HepG2 (cell line): ENCODE data around the gene CYP4F2. TPM values are rescaled to one million over a fixed set of nuclear protein-coding genes. Genes with fewer than 3 reads are reported as not detected.
A peak's percentile ranks its signal among the peaks of the same experiment; 100 is the strongest.

ENCODE experiments used
- ATAC-seq: fragments of 200-7000 bp; cut with Tn5 transposase; 3 replicates; pipeline ENCODE4 v1.9.1; 2020; ENCODE audit warnings: mild to moderate bottlenecking, moderate library complexity
- BruUV-seq: library from RNA; stranded (reverse); fragments of 400-500 nt; replicated peaks from 2 replicates; lab custom pipeline; 2021; lab: Mats Ljungman, UMichigan
- CTCF ChIA-PET: fragments of 300-600 bp; formaldehyde crosslinking; extraction: SDS; loops from one replicate; lab custom pipeline; 2021; ENCODE audit warnings: low total read pairs, inconsistent platforms, low intra/inter-chr PET ratio; lab: Yijun Ruan, JAX
- POLR2A ChIA-PET: fragments of 350-600 bp; sonication (Branson Sonifier 250); formaldehyde crosslinking; loops from one replicate; lab custom pipeline; 2020; ENCODE audit warnings: antibody characterized with exemption, inconsistent platforms; lab: Yijun Ruan, JAX
- DNase-seq: peaks from one replicate; pipeline ENCODE4 v3.0.0-alpha.2; 2015; ENCODE audit warnings: low spot score
- FAIRE-seq: peaks from 3 replicates; lab custom pipeline; 2011; peaks lifted over from hg19 to GRCh38; lab: Jason Lieb, UNC
- H2AFZ ChIP-seq: one replicate; pipeline ENCODE4 v1.6.1; 2011; ENCODE audit warnings: low read length, inconsistent platforms
- H3K27ac ChIP-seq: fragments of 300-600 bp; 3 replicates; pipeline ENCODE4 v1.8.0; 2011; ENCODE audit warnings: mixed run types, mild to moderate bottlenecking, mixed read lengths, low read length, inconsistent platforms; ENCODE audit not compliant: insufficient read depth; ENCODE audit errors: extremely low read length
- H3K27me3 ChIP-seq, 2 experiments: fragments of 200-600 bp in 1 of 2; 2 replicates in 1 of 2; 3 replicates in 1 of 2; pipeline versions ENCODE4 v1.6.0 to v1.8.0; 2011; ENCODE audit warnings: low read length in 2 of 2, mild to moderate bottlenecking in 2 of 2, moderate library complexity in 2 of 2, inconsistent platforms in 1 of 2; ENCODE audit not compliant: insufficient read depth in 2 of 2, control insufficient read depth in 1 of 2
- H3K36me3 ChIP-seq, 2 experiments: fragments of 200-600 bp in 1 of 2; replicated peaks in 1 of 2; 2 replicates in 1 of 2; 3 replicates in 1 of 2; pipeline versions ENCODE4 v1.5.1 to v1.8.0; 2011; ENCODE audit warnings: low read length in 2 of 2, inconsistent platforms in 1 of 2; ENCODE audit not compliant: insufficient read depth in 2 of 2, control insufficient read depth in 1 of 2
- H3K4me1 ChIP-seq: 2 replicates; pipeline ENCODE4 v1.5.1; 2012; ENCODE audit warnings: low read length, inconsistent platforms; ENCODE audit not compliant: insufficient read depth
- H3K4me2 ChIP-seq: 2 replicates; pipeline ENCODE4 v1.6.0; 2011; ENCODE audit warnings: low read depth, low read length, inconsistent platforms
- H3K4me3 ChIP-seq, 3 experiments: fragments of 200-600 bp in 1 of 3; sonication (generic), shearing (Covaris generic) in 1 of 3; replicated peaks in 1 of 3; 2 replicates each; pipeline ENCODE4 v1.5.1; 2011 to 2016; ENCODE audit warnings: low read length in 3 of 3, inconsistent platforms in 2 of 3, low read depth in 2 of 3, mild to moderate bottlenecking in 2 of 3, control low read depth in 1 of 3, mixed read lengths in 1 of 3; ENCODE audit not compliant: insufficient read depth in 1 of 3
- H3K79me2 ChIP-seq: one replicate; pipeline ENCODE4 v1.6.1; 2011; ENCODE audit warnings: low read length, inconsistent platforms; ENCODE audit not compliant: insufficient read depth
- H3K9ac ChIP-seq: 2 replicates; pipeline ENCODE4 v1.6.0; 2011; ENCODE audit warnings: mild to moderate bottlenecking, low read depth, low read length, inconsistent platforms; ENCODE audit not compliant: insufficient read depth
- H3K9me3 ChIP-seq: 2 replicates; pipeline ENCODE4 v1.5.1; 2012; ENCODE audit warnings: mild to moderate bottlenecking, low read length
- H4K20me1 ChIP-seq: 2 replicates; pipeline ENCODE4 v1.6.0; 2011; ENCODE audit warnings: inconsistent platforms, mild to moderate bottlenecking, low read length, moderate library complexity; ENCODE audit not compliant: insufficient read depth
- DRAP1 ChIP-seq: IDR thresholded peaks from 2 replicates; pipeline ENCODE4 v1.6.1; 2016; ENCODE audit warnings: missing genetic modification reagents, missing compliant biosample characterization
- EP300 ChIP-seq, 3 experiments: sonication (generic) in 1 of 3; formaldehyde crosslinking in 1 of 3; IDR thresholded peaks; 2 replicates each; pipeline versions ENCODE4 v1.5.1 to v1.6.1; 2011 to 2020; ENCODE audit warnings: low read depth in 2 of 3, low read length in 2 of 3, borderline replicate concordance in 1 of 3, improper control_type of control experiment in 1 of 3, mild to moderate bottlenecking in 1 of 3, missing genetic modification reagents in 1 of 3, moderate library complexity in 1 of 3
- GATAD2A ChIP-seq: IDR thresholded peaks from 2 replicates; pipeline ENCODE4 v1.6.1; 2016
- PCBP2 ChIP-seq: fragments of 200-400 bp; formaldehyde crosslinking; optimal IDR thresholded peaks from 2 replicates; pipeline ENCODE3; 2018; ENCODE audit warnings: low read length, low read depth; ENCODE audit not compliant: poor library complexity, severe bottlenecking
- SATB2 ChIP-seq: sonication (generic); formaldehyde crosslinking; IDR thresholded peaks from 2 replicates; pipeline ENCODE4 v1.5.0; 2020; ENCODE audit warnings: missing genetic modification reagents
- TFDP2 ChIP-seq: sonication (generic); formaldehyde crosslinking; IDR thresholded peaks from 2 replicates; pipeline ENCODE4 v1.4.0; 2020; ENCODE audit warnings: missing genetic modification reagents
- THRA ChIP-seq: sonication (generic); formaldehyde crosslinking; IDR thresholded peaks from 2 replicates; pipeline ENCODE4 v1.4.0; 2020; ENCODE audit warnings: missing genetic modification reagents, borderline replicate concordance
- TRAFD1 ChIP-seq: sonication (generic); formaldehyde crosslinking; IDR thresholded peaks from 2 replicates; pipeline ENCODE4 v1.5.1; 2020; ENCODE audit warnings: missing genetic modification reagents, mild to moderate bottlenecking, borderline replicate concordance
- ZNF329 ChIP-seq: sonication (generic); formaldehyde crosslinking; IDR thresholded peaks from 2 replicates; pipeline ENCODE4 v1.9.0; 2021; ENCODE audit warnings: low read depth, mild to moderate bottlenecking, missing genetic modification reagents
- ZNF740 ChIP-seq: sonication (generic); formaldehyde crosslinking; IDR thresholded peaks from 2 replicates; pipeline ENCODE4 v1.4.0; 2020; ENCODE audit warnings: missing genetic modification reagents
- ZNF816 ChIP-seq: sonication (generic); formaldehyde crosslinking; IDR thresholded peaks from 2 replicates; pipeline ENCODE4 v1.8.0; 2022; ENCODE audit warnings: missing genetic modification reagents, mild to moderate bottlenecking, borderline replicate concordance
- ZNF879 ChIP-seq: sonication (generic); formaldehyde crosslinking; IDR thresholded peaks from 2 replicates; pipeline ENCODE4 v1.8.1; 2023; ENCODE audit warnings: missing genetic modification reagents
- ZSCAN9 ChIP-seq: IDR thresholded peaks from 2 replicates; pipeline ENCODE4 v1.6.1; 2016; ENCODE audit warnings: borderline replicate concordance
- WGBS: methylation state at CpG from one replicate; pipeline ENCODE4 v1.1.6; 2017; ENCODE audit warnings: low lambda C conversion rate; 5-methylcytosine and 5-hydroxymethylcytosine counted together
- in situ Hi-C: cut with HindIII; loops from 2 replicates; pipeline ENCODE4 v1.10.0; 2017; ENCODE audit warnings: low pct_unique_long_range_greater_than_20kb; ENCODE audit not compliant: extremely low pct_ligation_motif_present
- intact Hi-C: fragments of 100-400 bp; cut with micrococcal nuclease; formaldehyde crosslinking; loops from one replicate; pipeline ENCODE4 v1.10.0; 2022; ENCODE audit not compliant: unreplicated experiment
- polyA plus RNA-seq, 8 experiments: library from polyadenylated mRNA; depleted of rRNA in 3 of 8; stranded (reverse) in 7 of 8; unstranded in 1 of 8; fragments of >200 nt; fragmentation: Illumina TruSeq in 4 of 8; extraction: Trizol in 4 of 8; gene quantifications; 2 replicates each; pipeline versions ENCODE4 v1.2.1 to v1.2.3, GENCODE V29; 2011 to 2016; ENCODE audit warnings: low read depth in 4 of 8, missing spikeins in 1 of 8, mixed read lengths in 1 of 8; ENCODE audit not compliant: insufficient read depth in 1 of 8
- total RNA-seq, 5 experiments: library from RNA; depleted of rRNA; stranded (reverse); fragments of >200 nt; fragmentation: Illumina TruSeq; extraction: Trizol; gene quantifications; 2 replicates each; pipeline ENCODE4 v1.2.3, GENCODE V29; 2016; ENCODE audit warnings: low read depth in 1 of 5

CYP4F2 gene
- total and polyA plus RNA-seq, 2 of the 13 experiments (the other 11 are each of a cell fraction or from before 2014, with no cell fraction given) = 3.7 to 3.9 TPM

- no peaks in the 10 kb centered on the region for H3K79me2 ChIP-seq
- H3K4me2 ChIP-seq = no peak overlapping the region
- no TSS peak for BruUV-seq
- no peaks in the 10 kb centered on the region for H4K20me1 ChIP-seq
- in situ Hi-C loops = no loop called here
- TF ChIP-seq TFDP2 (CRISPR knock-in tag) = no peak
- no peak for TF ChIP-seq ZNF740 (CRISPR knock-in tag)
- TF ChIP-seq ZNF329 = peak; percentile 97
- FAIRE-seq (no peak), DNase-seq (no peak), ATAC-seq (no peak)
- peaks cover 3 to 20% of the 10 kb centered on the region in 2 experiments; a peak in 4 of 5 replicates for H3K36me3 ChIP-seq
- POLR2A ChIA-PET = no interaction called here
- no peaks in the 10 kb centered on the region for H3K27me3 ChIP-seq
- H3K27ac ChIP-seq = no peak overlapping the region
- CTCF ChIA-PET = no interaction called here
- H3K9ac ChIP-seq = no peak overlapping the region
- no peak overlapping the region for H3K4me3 ChIP-seq
- no peak overlapping the region for H2AFZ ChIP-seq
- 91% methylated on average over 3 of the region's 3 CpGs for WGBS
- intact Hi-C loops = no loop called here
- peaks cover 25% of the 10 kb centered on the region for H3K4me1 ChIP-seq
- H3K9me3 ChIP-seq = no peaks in the 10 kb centered on the region
Measured at GRCh38 chr19:15928321-15928720, 30.4 kb upstream of the CYP4F2 start.

GRCh38 chr19:15926484-15926883 lies 28.6 kb upstream of the CYP4F2 start:
- H3K4me2 ChIP-seq = no peak overlapping the region
- DNase-seq = no peak
- POLR2A ChIA-PET = interaction anchor here (1.2 kb wide), 1 partner anchor 8 kb away, joined by 6 read pairs; the partner anchor contains the start of gene CYP4F11
- ATAC-seq = peak; percentile 66
- CTCF ChIA-PET = no interaction called here
- no peaks in the 10 kb centered on the region for H3K79me2 ChIP-seq
- no peak overlapping the region for H2AFZ ChIP-seq
- intact Hi-C loops = no loop called here
- H3K4me1 ChIP-seq = peaks cover 25% of the 10 kb centered on the region
- BruUV-seq = no TSS peak
- FAIRE-seq = peak; percentile 30
- H3K9ac ChIP-seq = no peak overlapping the region
- no peaks in the 10 kb centered on the region for H3K27me3 ChIP-seq
- peaks cover 4 to 30% of the 10 kb centered on the region in 2 experiments for H3K36me3 ChIP-seq
- H3K9me3 ChIP-seq = no peaks in the 10 kb centered on the region
- in situ Hi-C loops = no loop called here
- 18% methylated on average over 1 of the region's 1 CpG for WGBS
- no peaks in the 10 kb centered on the region for H4K20me1 ChIP-seq
- no peak overlapping the region for H3K27ac ChIP-seq
- H3K4me3 ChIP-seq = no peak overlapping the region
- TF ChIP-seq GATAD2A (CRISPR knock-in tag) (0 out of 2 replicates have a peak, but pooled peaks have one; percentile 18), ZSCAN9 (CRISPR knock-in tag) (peak; percentile 87), THRA (CRISPR knock-in tag) (peak; percentile 85; the same call in 1 of the 2 replicates), PCBP2 (no peak), ZNF879 (CRISPR knock-in tag) (no peak), SATB2 (no peak), EP300 (IDR thresholded peaks at IDR 0.05; ENCODE audit: low read depth in 2 of 2, low read length in 2 of 2) (no peak), EP300 (CRISPR knock-in tag; IDR thresholded peaks at IDR 0.05; ENCODE audit: borderline replicate concordance) (no peak), DRAP1 (CRISPR knock-in tag) (no peak), TRAFD1 (CRISPR knock-in tag) (no peak), ZNF816 (CRISPR knock-in tag) (no peak)
